Mucosa of rectum (tissue), 2 donors: Measurements from ENCODE around the gene TMEM145.
"Not testable (repeated sequence)": the region's sequence is repeated elsewhere in the genome, so short reads cannot be mapped to it uniquely, and the experiment has no call there.

Experiments used
- H3K27ac ChIP-seq, 2 donors: one replicate each; pipeline ENCODE4 v1.7.0; 2013; ENCODE audit warnings: inconsistent platforms in 2 of 2, low read depth in 2 of 2, low read length in 2 of 2
- H3K27me3 ChIP-seq, 2 donors: one replicate each; pipeline ENCODE4 v1.7.0; 2013; ENCODE audit warnings: low read length in 2 of 2; ENCODE audit not compliant: control insufficient read depth in 2 of 2, insufficient read depth in 2 of 2
- H3K36me3 ChIP-seq, 2 donors: one replicate each; pipeline ENCODE4 v1.7.0; 2013; ENCODE audit warnings: low read length in 2 of 2; ENCODE audit not compliant: control insufficient read depth in 2 of 2, insufficient read depth in 2 of 2
- H3K4me1 ChIP-seq, 2 donors: one replicate each; pipeline ENCODE4 v1.7.0; 2013; ENCODE audit warnings: low read length in 2 of 2, mild to moderate bottlenecking in 1 of 2; ENCODE audit not compliant: control insufficient read depth in 2 of 2, insufficient read depth in 2 of 2
- H3K4me3 ChIP-seq, 2 donors: one replicate each; pipeline ENCODE4 v1.7.0; 2013; ENCODE audit warnings: low read length in 2 of 2
- H3K9ac ChIP-seq, 2 donors: one replicate each; pipeline ENCODE4 v1.7.0; 2013; ENCODE audit warnings: low read length in 2 of 2, low read depth in 1 of 2, mild to moderate bottlenecking in 1 of 2
- H3K9me3 ChIP-seq, 2 donors: one replicate each; pipeline ENCODE4 v1.7.0; 2013; ENCODE audit warnings: low read length in 2 of 2; ENCODE audit not compliant: control insufficient read depth in 2 of 2
- donor health status: healthy.
- donor health status: Normal muscosa, but diverticular disease.

The TMEM145 gene

GRCh38 chr19:42325308-42325895, 12.3 kb downstream of the TMEM145 start, which contains the start of gene MEGF8:
Gene MEGF8, plus strand, starts transcription at chr19:42325635. Its CDS starts 609 bp downstream, at chr19:42326244.
- no peaks in the 10 kb centered on the region for H3K9me3 ChIP-seq
- peak within 1 kb of the TSS; percentile 67 to 78 for H3K27ac ChIP-seq
- H3K9ac ChIP-seq, result peak within 1 kb of the TSS; percentile 85 to 86
- H3K36me3 ChIP-seq, result no peaks in the 10 kb centered on the region
- peak within 1 kb of the TSS; percentile 88 to 91 for H3K4me3 ChIP-seq
- H3K27me3 ChIP-seq, result peaks cover 7 to 18% of the 10 kb centered on the region in 2 donors
- peaks cover 10 to 13% of the 10 kb centered on the region in 2 donors for H3K4me1 ChIP-seq

GRCh38 chr19:42325896-42326771, 13.0 kb downstream of the TMEM145 start:
- Histone ChIP-seq H3K36me3 (no peaks in the 10 kb centered on the region), H3K27me3 (peaks cover 7 to 18% of the 10 kb centered on the region in 2 donors), H3K4me3 (peak overlapping the region; percentile 88 to 91), H3K9ac (peak overlapping the region; percentile 85 to 86), H3K27ac (peak overlapping the region; percentile 67 to 78), H3K4me1 (peaks cover 10 to 13% of the 10 kb centered on the region in 2 donors), H3K9me3 (no peaks in the 10 kb centered on the region)

GRCh38 chr19:42326969-42327368, 13.9 kb downstream of the TMEM145 start:
- Histone ChIP-seq H3K9me3 (no peaks in the 10 kb centered on the region), H3K4me3 (no peak overlapping the region), H3K36me3 (no peaks in the 10 kb centered on the region), H3K27me3 (peaks cover 5 to 16% of the 10 kb centered on the region in 2 donors), H3K9ac (no peak overlapping the region), H3K4me1 (peaks cover 10 to 13% of the 10 kb centered on the region in 2 donors), H3K27ac (no peak overlapping the region)

GRCh38 chr19:42327381-42327780, 14.3 kb downstream of the TMEM145 start:
- no peak overlapping the region for H3K27ac ChIP-seq
- no peak overlapping the region for H3K4me3 ChIP-seq
- H3K9ac ChIP-seq, result no peak overlapping the region
- H3K4me1 ChIP-seq, result peaks cover 10 to 13% of the 10 kb centered on the region in 2 donors
- H3K36me3 ChIP-seq, result no peaks in the 10 kb centered on the region
- no peaks in the 10 kb centered on the region for H3K9me3 ChIP-seq
- peaks cover 4 to 12% of the 10 kb centered on the region in 2 donors for H3K27me3 ChIP-seq

GRCh38 chr19:42328106-42328505, 15.0 kb downstream of the TMEM145 start:
- Histone ChIP-seq H3K27me3 (peaks cover 4 to 9% of the 10 kb centered on the region in 2 donors), H3K9ac (no peak overlapping the region), H3K4me3 (no peak overlapping the region), H3K9me3 (no peaks in the 10 kb centered on the region), H3K4me1 (peaks cover 10 to 13% of the 10 kb centered on the region in 2 donors), H3K27ac (no peak overlapping the region), H3K36me3 (no peaks in the 10 kb centered on the region)

GRCh38 chr19:42328854-42329253, 15.7 kb downstream of the TMEM145 start:
- Histone ChIP-seq H3K9me3 (no peaks in the 10 kb centered on the region), H3K27me3 (peaks cover 0 to 5% of the 10 kb centered on the region in 2 donors), H3K27ac (no peak overlapping the region), H3K9ac (no peak overlapping the region), H3K4me1 (peaks cover 8 to 13% of the 10 kb centered on the region in 2 donors), H3K4me3 (no peak overlapping the region), H3K36me3 (no peaks in the 10 kb centered on the region)

- no peak overlapping the region for H3K27ac ChIP-seq
- no peak overlapping the region for H3K9ac ChIP-seq
- H3K4me1 ChIP-seq, result peaks cover 8 to 9% of the 10 kb centered on the region in 2 donors
- no peaks in the 10 kb centered on the region for H3K36me3 ChIP-seq
- H3K4me3 ChIP-seq, result no peak overlapping the region
- no peaks in the 10 kb centered on the region for H3K27me3 ChIP-seq
- H3K9me3 ChIP-seq, result no peaks in the 10 kb centered on the region
These were observed 17.2 kb downstream of the TMEM145 start for GRCh38 chr19:42330241-42330711.

GRCh38 chr19:42331333-42331732, 18.2 kb downstream of the TMEM145 start:
- not testable (repeated sequence) for H3K4me1 ChIP-seq, H3K27me3 ChIP-seq, H3K36me3 ChIP-seq, H3K9me3 ChIP-seq, H3K27ac ChIP-seq, H3K9ac ChIP-seq, H3K4me3 ChIP-seq

GRCh38 chr19:42332059-42332458, 18.9 kb downstream of the TMEM145 start:
- Histone ChIP-seq H3K27me3 (no peaks in the 10 kb centered on the region), H3K4me3 (no peak overlapping the region), H3K36me3 (peaks cover 4 to 10% of the 10 kb centered on the region in 2 donors), H3K9me3 (no peaks in the 10 kb centered on the region), H3K4me1 (no peaks in the 10 kb centered on the region), H3K9ac (no peak overlapping the region), H3K27ac (no peak overlapping the region)

GRCh38 chr19:42333018-42333417, 19.9 kb downstream of the TMEM145 start:
- H3K9me3 ChIP-seq, result no peaks in the 10 kb centered on the region
- H3K4me3 ChIP-seq, result no peak overlapping the region
- H3K9ac ChIP-seq, result no peak overlapping the region
- H3K36me3 ChIP-seq, result peaks cover 4 to 11% of the 10 kb centered on the region in 2 donors
- no peaks in the 10 kb centered on the region for H3K27me3 ChIP-seq
- no peak overlapping the region for H3K27ac ChIP-seq
- no peaks in the 10 kb centered on the region for H3K4me1 ChIP-seq
